Loucy (cell line): Measurements from ENCODE around the gene SYCE1.

Experiments used
- CTCF ChIP-seq: fragments of 200-600 bp; sonication (generic); conservative IDR thresholded peaks from 2 replicates; pipeline ENCODE4 v1.5.1; 2014; ENCODE audit warnings: mild to moderate bottlenecking, antibody characterized with exemption, low read length
- EZH2phosphoT487 ChIP-seq: fragments of 200-600 bp; IDR thresholded peaks from 2 replicates; pipeline ENCODE4 v1.6.1; 2018; ENCODE audit warnings: antibody characterized with exemption, mild to moderate bottlenecking, moderate library complexity, borderline replicate concordance

GRCh38 chr10:133554600-133554999 is 10.8 kb downstream of the SYCE1 start:
- TF ChIP-seq CTCF (no peak), EZH2phosphoT487 (no peak)
